T47D (cell line): ENCODE results near the gene ZNF525.
"Not testable (repeated sequence)": the region's sequence is repeated elsewhere in the genome, so short reads cannot be mapped to it uniquely, and the experiment has no call there.

Experiments used
- DNase-seq, 2 experiments: peaks; one replicate each; pipeline versions ENCODE4 v3.0.0 to v3.0.0-alpha.2; 2011 to 2012; ENCODE audit warnings: low read depth in 1 of 2, low spot score in 1 of 2
- JUND ChIP-seq: IDR thresholded peaks from 2 replicates; pipeline ENCODE4 v1.6.1; 2012; ENCODE audit warnings: low read depth
- in situ Hi-C: cut with HindIII; loops from 2 replicates; pipeline ENCODE4 v1.10.0; 2016; ENCODE audit warnings: low sequenced_read_pairs, low pct_unique_long_range_greater_than_20kb

The ZNF525 gene

DNA sequence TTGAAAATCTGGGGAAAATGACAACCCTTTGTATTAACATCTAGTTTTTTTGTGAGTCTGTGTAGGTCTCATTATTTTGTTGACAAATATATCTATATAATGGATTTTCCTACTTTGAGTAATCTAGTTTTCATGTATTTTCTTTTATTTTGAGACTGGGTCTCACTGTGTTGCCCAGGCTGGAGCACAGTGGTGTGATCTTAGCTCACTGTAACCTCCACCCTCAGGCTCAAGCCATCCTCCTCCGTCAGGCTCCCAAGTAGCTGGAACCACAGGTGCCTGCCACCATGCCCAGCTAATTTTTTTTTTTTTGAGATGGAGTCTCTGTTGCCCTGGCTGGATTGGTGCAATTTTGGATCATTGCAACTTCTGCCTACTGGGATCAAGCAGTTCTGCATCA is 9.2 kb downstream of the ZNF525 start:
- in situ Hi-C loops = no loop called here
- no peak for DNase-seq
- no peak for TF ChIP-seq JUND

DNA sequence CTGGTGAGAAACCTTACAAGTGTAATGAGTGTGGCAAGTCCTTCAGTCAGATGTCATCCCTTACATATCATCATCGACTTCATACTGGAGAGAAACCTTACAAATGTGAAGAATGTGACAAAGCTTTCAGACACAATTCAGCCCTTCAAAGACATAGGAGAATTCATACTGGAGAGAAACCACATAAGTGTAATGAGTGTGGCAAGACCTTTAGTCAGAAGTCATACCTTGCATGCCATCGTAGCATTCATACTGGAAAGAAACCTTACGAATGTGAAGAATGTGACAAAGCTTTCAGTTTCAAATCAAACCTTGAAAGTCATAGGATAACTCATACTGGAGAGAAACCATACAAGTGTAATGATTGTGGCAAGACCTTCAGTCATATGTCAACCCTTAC is 15.9 kb downstream of the ZNF525 start:
- no peak for DNase-seq
- in situ Hi-C loops = no loop called here
- TF ChIP-seq JUND = no peak

DNA sequence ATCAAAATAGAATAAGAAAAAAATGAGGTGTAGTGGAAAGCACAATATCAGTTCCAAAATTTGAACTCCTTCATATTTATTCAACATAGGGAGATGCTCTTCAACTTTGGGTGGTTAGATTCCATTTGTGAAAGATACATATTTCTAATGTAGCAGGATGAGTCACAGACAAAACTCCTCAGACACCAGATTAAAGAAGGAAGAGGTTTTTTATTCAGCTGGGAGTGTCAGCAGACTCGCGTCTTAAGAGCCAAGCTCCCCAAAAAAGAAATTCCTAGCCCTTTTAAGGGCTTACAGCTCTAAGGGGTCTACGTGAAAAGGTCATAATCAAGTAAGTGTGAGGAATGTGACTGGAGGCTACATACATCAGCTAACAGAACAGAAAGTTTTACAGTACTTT is 22.7 kb downstream of the ZNF525 start:
- no peak for TF ChIP-seq JUND
- in situ Hi-C loops = no loop called here
- DNase-seq = no peak

- TF ChIP-seq JUND = no peak
- in situ Hi-C loops = no loop called here
- no peak for DNase-seq
These were observed 23.4 kb downstream of the ZNF525 start for GRCh38 chr19:53388904-53389303.

DNA sequence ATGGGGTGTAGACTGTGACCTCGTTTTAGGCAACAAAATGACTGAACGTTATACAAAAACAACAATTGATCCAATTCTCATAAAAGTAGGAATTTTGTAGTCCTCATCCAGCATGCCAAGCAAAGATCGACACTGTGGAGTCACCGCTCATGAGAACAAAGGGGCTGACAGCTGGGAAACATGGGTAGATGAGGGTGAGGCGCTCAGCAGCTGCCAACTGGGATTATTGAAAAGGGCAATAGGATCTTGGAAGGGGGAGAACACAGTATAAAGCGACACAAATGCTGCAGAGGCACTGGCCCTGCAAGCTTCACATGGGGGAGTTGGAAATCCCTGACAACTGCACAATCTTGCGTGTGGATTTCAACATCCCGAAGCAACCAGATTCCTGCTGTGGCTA is 24.1 kb downstream of the ZNF525 start:
- in situ Hi-C loops = no loop called here
- TF ChIP-seq JUND = no peak
- no peak for DNase-seq

GRCh38 chr19:53389978-53390377 is 24.5 kb downstream of the ZNF525 start:
- in situ Hi-C loops = no loop called here
- TF ChIP-seq JUND = no peak
- DNase-seq = no peak

DNA sequence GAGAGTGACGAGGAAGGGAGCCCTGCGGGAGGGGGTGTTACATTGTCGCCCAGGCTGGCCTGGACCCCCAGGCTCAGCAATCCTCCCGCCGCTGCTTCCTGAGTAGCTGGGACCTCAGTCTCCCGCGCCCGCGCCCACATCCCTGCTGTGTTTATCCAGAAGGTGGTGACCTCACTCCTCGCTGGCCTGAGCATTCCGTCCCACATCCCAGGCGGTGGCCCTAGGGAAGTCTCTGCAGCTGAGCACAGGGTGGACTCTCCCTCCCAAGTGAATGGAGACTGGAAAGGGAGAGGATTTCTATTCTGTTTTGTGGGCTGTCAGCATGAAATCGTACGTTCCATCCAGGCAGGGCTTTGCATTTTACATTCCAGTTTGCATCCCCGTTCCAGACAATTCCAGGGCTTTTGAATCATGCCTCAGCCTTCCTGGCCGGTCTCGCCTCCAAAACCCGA is 29.0 kb downstream of the ZNF525 start:
- DNase-seq = peak in 1 of 2 experiments; percentile 5
- no peak for TF ChIP-seq JUND

DNA sequence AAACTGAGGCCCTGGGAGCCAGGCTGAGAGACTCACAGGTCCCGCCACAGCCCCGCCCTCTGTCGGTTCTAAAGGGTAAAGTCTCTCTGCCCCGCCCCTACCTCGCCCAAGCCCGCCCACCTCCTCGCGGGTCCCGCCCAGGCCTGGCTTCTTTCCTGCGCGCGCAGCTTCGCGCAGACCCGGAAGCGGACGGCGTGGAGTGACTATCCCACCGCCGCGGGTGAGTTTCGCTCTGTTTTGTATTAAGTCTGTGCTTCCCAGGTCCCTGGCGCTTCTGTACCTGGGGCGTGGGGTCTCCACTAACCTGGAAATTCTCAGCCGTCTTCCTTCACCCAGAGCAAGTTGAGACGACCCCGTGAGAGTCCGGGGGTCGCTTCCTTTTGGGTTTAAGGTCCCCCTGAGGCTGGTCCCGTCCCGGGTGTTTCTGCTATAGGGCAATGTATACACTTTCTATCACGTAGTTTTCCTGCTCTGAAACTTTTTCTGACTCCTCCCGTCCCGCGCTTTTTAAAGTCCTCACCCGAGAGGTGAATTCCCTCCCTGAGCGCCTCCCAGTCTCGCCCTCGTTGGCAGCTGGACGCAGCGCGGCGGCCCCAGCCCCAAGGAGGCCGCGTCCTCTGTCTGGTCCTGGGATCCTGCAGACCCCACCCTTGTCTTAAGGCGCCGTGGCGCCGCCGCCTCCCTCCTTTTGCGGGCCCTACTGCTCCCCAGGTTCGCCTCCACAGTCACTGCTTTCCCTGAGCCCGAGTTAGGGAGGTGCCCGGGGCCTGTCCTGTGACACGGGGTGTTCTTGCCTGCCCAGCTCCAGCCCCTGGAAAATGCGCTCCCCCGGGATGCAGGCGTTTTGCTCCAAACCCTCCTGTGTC is 29.7 kb downstream of the ZNF525 start, which contains the start of gene ZNF765:
Gene ZNF765, plus strand, starts transcription at position 176 of the 866 bp plus-strand sequence. CDS start 2,867 bp downstream, outside the sequence.
- no peak for TF ChIP-seq JUND
- in situ Hi-C loops = no loop called here
- DNase-seq = peak; percentile 51 to 93

More for the DNA sequence above, 29.0 kb downstream of the ZNF525 start:
- in situ Hi-C loops = no loop called here

- in situ Hi-C loops, DNase-seq: not testable (repeated sequence)
These were observed 30.5 kb downstream of the ZNF525 start for GRCh38 chr19:53395840-53396524.

- in situ Hi-C loops = no loop called here
- TF ChIP-seq JUND = no peak
- DNase-seq = no peak
These were observed 31.0 kb downstream of the ZNF525 start for GRCh38 chr19:53396525-53396868.

- DNase-seq, in situ Hi-C loops: not testable (repeated sequence)
These were observed 32.4 kb downstream of the ZNF525 start for GRCh38 chr19:53397918-53398317.

- in situ Hi-C loops = no loop called here
- no peak for TF ChIP-seq JUND
These were observed 44.1 kb downstream of the ZNF525 start for GRCh38 chr19:53409505-53410204.

DNA sequence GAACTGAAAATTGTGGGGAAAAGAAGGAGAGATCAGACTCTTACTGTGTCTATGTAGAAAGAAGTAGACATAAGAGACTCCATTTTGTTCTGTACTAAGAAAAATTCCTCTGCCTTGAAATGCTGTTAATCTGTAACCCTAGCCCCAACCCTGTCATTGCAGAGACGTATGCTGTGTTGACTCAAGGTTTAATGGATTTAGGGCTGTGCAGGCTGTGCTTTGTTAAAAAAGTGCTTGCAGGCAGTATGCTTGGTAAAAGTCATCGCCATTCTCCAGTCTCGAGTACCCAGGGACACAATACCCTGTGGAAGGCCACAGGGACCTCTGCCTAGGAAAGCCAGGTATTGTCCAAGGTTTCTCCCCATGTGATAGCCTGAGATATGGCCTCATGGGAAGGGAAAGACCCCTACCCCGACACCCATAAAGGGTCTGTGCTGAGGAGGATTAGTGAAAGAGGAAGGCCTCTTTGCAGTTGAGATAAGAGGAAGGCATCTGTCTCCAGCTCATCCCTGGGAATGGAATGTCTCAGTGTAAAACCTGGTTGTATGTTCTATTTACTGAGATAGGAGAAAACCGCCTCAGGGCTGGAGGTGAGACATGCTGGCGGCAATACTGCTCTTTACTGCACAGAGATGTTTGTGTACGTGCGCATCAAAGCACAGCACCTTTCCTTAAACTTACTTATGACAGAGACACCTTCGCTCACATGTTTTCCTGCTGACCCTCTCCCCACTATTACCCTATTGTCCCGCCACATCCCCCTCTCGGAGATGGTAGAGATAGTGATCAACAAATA is 55.2 kb downstream of the ZNF525 start:
- in situ Hi-C loops, DNase-seq: not testable (repeated sequence)

More at GRCh38 chr19:53409505-53410204, 44.1 kb downstream of the ZNF525 start:
- DNase-seq = no peak
